ENCODE results near the gene TMC2. TPM values are rescaled to one million over a fixed set of nuclear protein-coding genes. Genes with fewer than 3 reads are reported as not detected.

The TMC2 gene
- total and polyA plus RNA-seq, 2 of the 4 experiments (the other 2 are of a cell fraction) = not detected

- no peak overlapping the region for H3K9ac ChIP-seq (ENCODE audit: low read depth, low read length)
- no TSS peak for BruUV-seq (replicated peaks)
- H3K4me3 ChIP-seq (ENCODE audit: insufficient read depth, low read depth, low read length) = no peak overlapping the region
- no peak overlapping the region for H4K8ac ChIP-seq (ENCODE audit: low read depth in 2 of 2, low read length in 2 of 2)
- H3K56ac ChIP-seq (ENCODE audit: extremely low read depth, insufficient read depth, low read length) = no peak overlapping the region
- peaks cover 61% of the 10 kb centered on the region for H3K27me3 ChIP-seq (ENCODE audit: control insufficient read depth, insufficient read depth, low read length)
- no peak overlapping the region for H2BK20ac ChIP-seq (ENCODE audit: low read depth, low read length)
- H2BK15ac ChIP-seq (ENCODE audit: low read depth, low read length) = no peak overlapping the region
- H4K20me1 ChIP-seq (ENCODE audit: insufficient read depth, low read length) = no peaks in the 10 kb centered on the region; the same call in 1 of the 2 replicates
- no peak overlapping the region for H3K23ac ChIP-seq (ENCODE audit: low read depth, low read length)
- no peaks in the 10 kb centered on the region for H3K4me1 ChIP-seq (ENCODE audit: control insufficient read depth, insufficient read depth, low read length)
- intact Hi-C loops (cut with micrococcal nuclease) (no loop called here), in situ Hi-C loops (cut with MboI; ENCODE audit: low sequenced_read_pairs) (no loop called here), dilution Hi-C loops (cut with HindIII; ENCODE audit: low sequenced_read_pairs, unreplicated experiment) (no loop called here)
- H2AK5ac ChIP-seq (ENCODE audit: low read depth, low read length) = no peak overlapping the region
- no peak overlapping the region for H2AK9ac ChIP-seq (replicated peaks; ENCODE audit: low read depth, low read length, poor library complexity)
- no peak overlapping the region for H3K27ac ChIP-seq (ENCODE audit: insufficient read depth, low read length)
- POLR2A ChIA-PET (ENCODE audit: unreplicated experiment) = no interaction called here
- no peaks in the 10 kb centered on the region for H3K9me3 ChIP-seq (ENCODE audit: control insufficient read depth, insufficient read depth, low read length)
- no peak overlapping the region for H3K4me2 ChIP-seq (ENCODE audit: low read depth, low read length)
- H2BK120ac ChIP-seq (ENCODE audit: low read depth, low read length) = no peak overlapping the region
- ATAC-seq (ENCODE audit: low read depth) (no peak), DNase-seq (no peak)
- no peak overlapping the region for H2BK5ac ChIP-seq (ENCODE audit: low read depth, low read length, poor library complexity, severe bottlenecking)
- no peak overlapping the region for H2AFZ ChIP-seq (replicated peaks; ENCODE audit: low read length, poor library complexity)
- H3K18ac ChIP-seq (ENCODE audit: low read depth, low read length) = no peak overlapping the region
- WGBS, 2 experiments (ENCODE audit: extremely low coverage in 2 of 2, insufficient read length in 1 of 2) = 52% methylated on average over 4 of the region's 6 CpGs; no CpG with 5 or more reads in 1 of the 2 experiments
- no peaks in the 10 kb centered on the region for H3K79me1 ChIP-seq (ENCODE audit: low read depth in 1 of 2, low read length in 2 of 2)
- CTCF ChIA-PET = no interaction called here
- H3K9me1 ChIP-seq (ENCODE audit: insufficient read depth, low read length) = no peaks in the 10 kb centered on the region; the same call in 1 of the 2 replicates
- H3K4ac ChIP-seq (ENCODE audit: low read depth, low read length) = no peak overlapping the region
- H4K5ac ChIP-seq (ENCODE audit: low read depth, low read length) = no peak overlapping the region
- TF ChIP-seq POLR2A (IDR thresholded peaks at IDR 0.05; ENCODE audit: low read depth, low read length) (no peak), RFX5 (IDR thresholded peaks at IDR 0.05; ENCODE audit: low read depth, low read length) (no peak), CHD1 (IDR thresholded peaks at IDR 0.05; ENCODE audit: low read depth, low read length) (no peak), FOS (IDR thresholded peaks at IDR 0.05; ENCODE audit: low read depth, low read length) (no peak), MAZ (IDR thresholded peaks at IDR 0.05; ENCODE audit: borderline replicate concordance, low read depth, low read length) (no peak), CEBPB (IDR thresholded peaks at IDR 0.05; ENCODE audit: low read depth, low read length) (no peak), BHLHE40 (IDR thresholded peaks at IDR 0.05; ENCODE audit: low read depth, low read length) (no peak), MAFK (IDR thresholded peaks at IDR 0.05; ENCODE audit: low read depth, low read length) (no peak), SMC3 (IDR thresholded peaks at IDR 0.05; ENCODE audit: low read depth, low read length) (no peak), NFE2L2 (IDR thresholded peaks at IDR 0.05; ENCODE audit: low read depth, low read length) (no peak), RCOR1 (IDR thresholded peaks at IDR 0.05; ENCODE audit: insufficient replicate concordance, low read length) (no peak), MXI1 (IDR thresholded peaks at IDR 0.05; ENCODE audit: borderline replicate concordance, low read depth, low read length) (no peak)
- TF ChIP-seq, protein P1, sequence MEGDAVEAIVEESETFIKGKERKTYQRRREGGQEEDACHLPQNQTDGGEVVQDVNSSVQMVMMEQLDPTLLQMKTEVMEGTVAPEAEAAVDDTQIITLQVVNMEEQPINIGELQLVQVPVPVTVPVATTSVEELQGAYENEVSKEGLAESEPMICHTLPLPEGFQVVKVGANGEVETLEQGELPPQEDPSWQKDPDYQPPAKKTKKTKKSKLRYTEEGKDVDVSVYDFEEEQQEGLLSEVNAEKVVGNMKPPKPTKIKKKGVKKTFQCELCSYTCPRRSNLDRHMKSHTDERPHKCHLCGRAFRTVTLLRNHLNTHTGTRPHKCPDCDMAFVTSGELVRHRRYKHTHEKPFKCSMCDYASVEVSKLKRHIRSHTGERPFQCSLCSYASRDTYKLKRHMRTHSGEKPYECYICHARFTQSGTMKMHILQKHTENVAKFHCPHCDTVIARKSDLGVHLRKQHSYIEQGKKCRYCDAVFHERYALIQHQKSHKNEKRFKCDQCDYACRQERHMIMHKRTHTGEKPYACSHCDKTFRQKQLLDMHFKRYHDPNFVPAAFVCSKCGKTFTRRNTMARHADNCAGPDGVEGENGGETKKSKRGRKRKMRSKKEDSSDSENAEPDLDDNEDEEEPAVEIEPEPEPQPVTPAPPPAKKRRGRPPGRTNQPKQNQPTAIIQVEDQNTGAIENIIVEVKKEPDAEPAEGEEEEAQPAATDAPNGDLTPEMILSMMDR (conservative IDR thresholded peaks at IDR 0.05; ENCODE audit: low read depth, low read length) = no peak
- TF ChIP-seq, protein P2, sequence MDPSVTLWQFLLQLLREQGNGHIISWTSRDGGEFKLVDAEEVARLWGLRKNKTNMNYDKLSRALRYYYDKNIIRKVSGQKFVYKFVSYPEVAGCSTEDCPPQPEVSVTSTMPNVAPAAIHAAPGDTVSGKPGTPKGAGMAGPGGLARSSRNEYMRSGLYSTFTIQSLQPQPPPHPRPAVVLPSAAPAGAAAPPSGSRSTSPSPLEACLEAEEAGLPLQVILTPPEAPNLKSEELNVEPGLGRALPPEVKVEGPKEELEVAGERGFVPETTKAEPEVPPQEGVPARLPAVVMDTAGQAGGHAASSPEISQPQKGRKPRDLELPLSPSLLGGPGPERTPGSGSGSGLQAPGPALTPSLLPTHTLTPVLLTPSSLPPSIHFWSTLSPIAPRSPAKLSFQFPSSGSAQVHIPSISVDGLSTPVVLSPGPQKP (IDR thresholded peaks at IDR 0.05; ENCODE audit: borderline replicate concordance, low read depth, low read length) = no peak
- TF ChIP-seq, protein P3, sequence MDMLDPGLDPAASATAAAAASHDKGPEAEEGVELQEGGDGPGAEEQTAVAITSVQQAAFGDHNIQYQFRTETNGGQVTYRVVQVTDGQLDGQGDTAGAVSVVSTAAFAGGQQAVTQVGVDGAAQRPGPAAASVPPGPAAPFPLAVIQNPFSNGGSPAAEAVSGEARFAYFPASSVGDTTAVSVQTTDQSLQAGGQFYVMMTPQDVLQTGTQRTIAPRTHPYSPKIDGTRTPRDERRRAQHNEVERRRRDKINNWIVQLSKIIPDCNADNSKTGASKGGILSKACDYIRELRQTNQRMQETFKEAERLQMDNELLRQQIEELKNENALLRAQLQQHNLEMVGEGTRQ (IDR thresholded peaks at IDR 0.05; ENCODE audit: low read depth, low read length) = no peak
- no peak overlapping the region for H3K14ac ChIP-seq (replicated peaks; ENCODE audit: low read depth, low read length)
- H4K91ac ChIP-seq (ENCODE audit: insufficient read depth, low read depth, low read length) = no peak overlapping the region
- H3K36me3 ChIP-seq (ENCODE audit: control insufficient read depth, insufficient read depth, low read length) = no peaks in the 10 kb centered on the region
These were observed 154.3 kb downstream of the TMC2 start for GRCh38 chr20:2690718-2691117.
